Panc1 (cell line): Measurements from ENCODE around the gene DHX15. TPM values are rescaled to one million over a fixed set of nuclear protein-coding genes. Genes with fewer than 3 reads are reported as not detected.

Experiments
- ATAC-seq: fragments of 200-7000 bp; cut with Tn5 transposase; 2 replicates; pipeline ENCODE4 v1.9.1; 2020; ENCODE audit warnings: mild to moderate bottlenecking, moderate library complexity
- BruUV-seq: library from RNA; stranded (reverse); fragments of 400-500 nt; replicated peaks from 2 replicates; lab custom pipeline; 2021; lab: Mats Ljungman, UMichigan
- CTCF ChIA-PET: fragments of 300-600 bp; sonication (Branson Sonifier 250); formaldehyde crosslinking; loops from one replicate; lab custom pipeline; 2022; ENCODE audit warnings: antibody characterized with exemption; lab: Charles Lee
- POLR2A ChIA-PET: fragments of 300-600 bp; sonication (Branson Sonifier 250); formaldehyde crosslinking; loops from one replicate; lab custom pipeline; 2022; ENCODE audit warnings: antibody characterized with exemption; lab: Charles Lee
- DNase-seq: peaks from one replicate; pipeline ENCODE4 v3.0.0-alpha.2; 2010; ENCODE audit warnings: low read depth, low spot score
- H3K27ac ChIP-seq: 2 replicates; pipeline ENCODE4 v1.5.1; 2011; ENCODE audit warnings: mild to moderate bottlenecking, low read length, inconsistent platforms
- H3K27me3 ChIP-seq: fragments of 200-500 bp; sonication (Bioruptor generic); 2 replicates; pipeline ENCODE4 v1.6.0; 2014; ENCODE audit warnings: low read length, inconsistent platforms; ENCODE audit not compliant: control insufficient read depth, insufficient read depth
- H3K36me3 ChIP-seq: fragments of 200-500 bp; sonication (Bioruptor generic); 2 replicates; pipeline ENCODE4 v1.5.1; 2014; ENCODE audit warnings: inconsistent platforms, mild to moderate bottlenecking, low read length, moderate library complexity; ENCODE audit not compliant: control insufficient read depth, insufficient read depth
- H3K4me1 ChIP-seq: 2 replicates; pipeline ENCODE4 v1.5.1; 2011; ENCODE audit warnings: inconsistent platforms, mild to moderate bottlenecking, low read length, moderate library complexity; ENCODE audit not compliant: control insufficient read depth, insufficient read depth
- H3K4me3 ChIP-seq, 2 experiments: 2 replicates each; pipeline ENCODE4 v1.5.1; 2011 to 2012; ENCODE audit warnings: low read depth in 2 of 2, low read length in 2 of 2, mild to moderate bottlenecking in 2 of 2, inconsistent platforms in 1 of 2, moderate library complexity in 1 of 2
- H3K9me3 ChIP-seq: fragments of 200-500 bp; sonication (Bioruptor generic); 2 replicates; pipeline ENCODE4 v1.5.1; 2014; ENCODE audit warnings: low read depth, mild to moderate bottlenecking, inconsistent platforms, low read length, moderate library complexity; ENCODE audit not compliant: control insufficient read depth, insufficient read depth
- POLR2AphosphoS5 ChIP-seq: IDR thresholded peaks from 2 replicates; pipeline ENCODE4 v1.6.1; 2012; ENCODE audit warnings: mild to moderate bottlenecking, low read depth, low read length, moderate library complexity
- SIN3A ChIP-seq: IDR thresholded peaks from 2 replicates; pipeline ENCODE4 v1.6.1; 2012; ENCODE audit warnings: low read depth, mild to moderate bottlenecking, low read length, moderate library complexity, borderline replicate concordance; ENCODE audit not compliant: insufficient read depth
- TCF7L2 ChIP-seq: IDR thresholded peaks from 2 replicates; pipeline ENCODE4 v1.6.1; 2011; ENCODE audit warnings: mild to moderate bottlenecking, low read depth, low read length, inconsistent platforms
- in situ Hi-C: cut with HindIII; loops from 2 replicates; pipeline ENCODE4 v1.10.0; 2016; ENCODE audit warnings: low sequenced_read_pairs, low pct_unique_long_range_greater_than_20kb
- intact Hi-C: fragments of 100-400 bp; cut with micrococcal nuclease; formaldehyde crosslinking; loops from one replicate; pipeline ENCODE4 v1.10.0; 2022; ENCODE audit not compliant: unreplicated experiment
- total RNA-seq: library from RNA; stranded (reverse); gene quantifications from one replicate; pipeline ENCODE4 v1.2.1, GENCODE V29; 2021; ENCODE audit not compliant: unreplicated experiment
- TF ChIP-seq, protein P1 (sequence below): fragments of 450-650 bp; IDR thresholded peaks from 2 replicates; pipeline ENCODE4 v1.5.1; 2017; ENCODE audit warnings: mild to moderate bottlenecking
- TF ChIP-seq, protein P2 (sequence below), 2 experiments: IDR thresholded peaks; 2 replicates each; pipeline ENCODE4 v1.6.1; 2011 to 2012; ENCODE audit warnings: low read depth in 2 of 2, control low read depth in 1 of 2, low read length in 1 of 2, mild to moderate bottlenecking in 1 of 2, moderate library complexity in 1 of 2; ENCODE audit not compliant: insufficient read depth in 1 of 2

The DHX15 gene
- total RNA-seq, 1 experiment from 2014 or later: 118 TPM

DNA sequence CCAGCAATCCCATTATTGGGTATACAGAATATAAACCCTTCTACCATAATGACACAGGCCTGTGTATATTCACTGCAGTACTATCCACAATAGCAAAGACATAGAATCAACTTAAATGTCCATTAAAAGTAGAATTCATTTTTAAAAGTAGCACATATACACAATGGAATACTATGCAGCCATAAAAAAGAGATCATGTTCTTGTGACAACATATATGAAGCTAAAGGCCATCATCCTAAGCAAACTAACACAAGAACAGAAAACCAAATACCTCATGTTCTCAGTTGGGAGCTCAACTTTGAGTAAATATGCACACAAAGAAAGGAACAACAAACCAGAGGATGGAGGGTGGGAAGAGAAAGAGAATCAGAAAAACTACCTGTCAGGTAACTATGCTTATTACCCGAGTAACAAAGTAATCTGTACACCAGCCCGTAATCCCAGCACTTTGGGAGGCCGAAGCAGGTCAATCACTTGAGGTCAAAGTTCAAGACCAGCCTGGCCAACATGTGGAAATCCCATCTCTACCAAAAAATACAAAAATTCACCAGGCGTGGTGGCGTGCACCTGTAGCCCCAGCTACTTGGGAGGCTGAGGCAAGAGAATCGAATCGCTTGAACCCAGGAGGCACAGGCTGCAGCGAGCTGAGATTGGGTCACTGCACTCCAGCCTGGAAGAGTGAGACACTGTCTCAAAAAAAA lies 22.8 kb downstream of the DHX15 start:
- H3K27ac ChIP-seq: no peak overlapping the region
- no peak overlapping the region for H3K4me3 ChIP-seq
- H3K4me1 ChIP-seq: peaks cover 28% of the 10 kb centered on the region
- H3K9me3 ChIP-seq: no peaks in the 10 kb centered on the region
- peaks cover 3% of the 10 kb centered on the region; the same call in 1 of the 2 replicates for H3K36me3 ChIP-seq
- DNase-seq: no peak
- ChIA-PET CTCF (no interaction called here), POLR2A (no interaction called here)
- in situ Hi-C loops: no loop called here
- intact Hi-C loops: no loop called here
- no peak for TF ChIP-seq TCF7L2
- TF ChIP-seq POLR2AphosphoS5: no peak
- no peak for TF ChIP-seq SIN3A
- TF ChIP-seq, protein P1, sequence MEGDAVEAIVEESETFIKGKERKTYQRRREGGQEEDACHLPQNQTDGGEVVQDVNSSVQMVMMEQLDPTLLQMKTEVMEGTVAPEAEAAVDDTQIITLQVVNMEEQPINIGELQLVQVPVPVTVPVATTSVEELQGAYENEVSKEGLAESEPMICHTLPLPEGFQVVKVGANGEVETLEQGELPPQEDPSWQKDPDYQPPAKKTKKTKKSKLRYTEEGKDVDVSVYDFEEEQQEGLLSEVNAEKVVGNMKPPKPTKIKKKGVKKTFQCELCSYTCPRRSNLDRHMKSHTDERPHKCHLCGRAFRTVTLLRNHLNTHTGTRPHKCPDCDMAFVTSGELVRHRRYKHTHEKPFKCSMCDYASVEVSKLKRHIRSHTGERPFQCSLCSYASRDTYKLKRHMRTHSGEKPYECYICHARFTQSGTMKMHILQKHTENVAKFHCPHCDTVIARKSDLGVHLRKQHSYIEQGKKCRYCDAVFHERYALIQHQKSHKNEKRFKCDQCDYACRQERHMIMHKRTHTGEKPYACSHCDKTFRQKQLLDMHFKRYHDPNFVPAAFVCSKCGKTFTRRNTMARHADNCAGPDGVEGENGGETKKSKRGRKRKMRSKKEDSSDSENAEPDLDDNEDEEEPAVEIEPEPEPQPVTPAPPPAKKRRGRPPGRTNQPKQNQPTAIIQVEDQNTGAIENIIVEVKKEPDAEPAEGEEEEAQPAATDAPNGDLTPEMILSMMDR: no peak
- TF ChIP-seq, protein P2, sequence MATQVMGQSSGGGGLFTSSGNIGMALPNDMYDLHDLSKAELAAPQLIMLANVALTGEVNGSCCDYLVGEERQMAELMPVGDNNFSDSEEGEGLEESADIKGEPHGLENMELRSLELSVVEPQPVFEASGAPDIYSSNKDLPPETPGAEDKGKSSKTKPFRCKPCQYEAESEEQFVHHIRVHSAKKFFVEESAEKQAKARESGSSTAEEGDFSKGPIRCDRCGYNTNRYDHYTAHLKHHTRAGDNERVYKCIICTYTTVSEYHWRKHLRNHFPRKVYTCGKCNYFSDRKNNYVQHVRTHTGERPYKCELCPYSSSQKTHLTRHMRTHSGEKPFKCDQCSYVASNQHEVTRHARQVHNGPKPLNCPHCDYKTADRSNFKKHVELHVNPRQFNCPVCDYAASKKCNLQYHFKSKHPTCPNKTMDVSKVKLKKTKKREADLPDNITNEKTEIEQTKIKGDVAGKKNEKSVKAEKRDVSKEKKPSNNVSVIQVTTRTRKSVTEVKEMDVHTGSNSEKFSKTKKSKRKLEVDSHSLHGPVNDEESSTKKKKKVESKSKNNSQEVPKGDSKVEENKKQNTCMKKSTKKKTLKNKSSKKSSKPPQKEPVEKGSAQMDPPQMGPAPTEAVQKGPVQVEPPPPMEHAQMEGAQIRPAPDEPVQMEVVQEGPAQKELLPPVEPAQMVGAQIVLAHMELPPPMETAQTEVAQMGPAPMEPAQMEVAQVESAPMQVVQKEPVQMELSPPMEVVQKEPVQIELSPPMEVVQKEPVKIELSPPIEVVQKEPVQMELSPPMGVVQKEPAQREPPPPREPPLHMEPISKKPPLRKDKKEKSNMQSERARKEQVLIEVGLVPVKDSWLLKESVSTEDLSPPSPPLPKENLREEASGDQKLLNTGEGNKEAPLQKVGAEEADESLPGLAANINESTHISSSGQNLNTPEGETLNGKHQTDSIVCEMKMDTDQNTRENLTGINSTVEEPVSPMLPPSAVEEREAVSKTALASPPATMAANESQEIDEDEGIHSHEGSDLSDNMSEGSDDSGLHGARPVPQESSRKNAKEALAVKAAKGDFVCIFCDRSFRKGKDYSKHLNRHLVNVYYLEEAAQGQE (IDR thresholded peaks at IDR 0.05; ENCODE audit: insufficient read depth in 1 of 2, low read depth in 2 of 2, low read length in 1 of 2): no peak
- no peaks in the 10 kb centered on the region for H3K27me3 ChIP-seq
- no peak for ATAC-seq
- no TSS peak for BruUV-seq

DNA sequence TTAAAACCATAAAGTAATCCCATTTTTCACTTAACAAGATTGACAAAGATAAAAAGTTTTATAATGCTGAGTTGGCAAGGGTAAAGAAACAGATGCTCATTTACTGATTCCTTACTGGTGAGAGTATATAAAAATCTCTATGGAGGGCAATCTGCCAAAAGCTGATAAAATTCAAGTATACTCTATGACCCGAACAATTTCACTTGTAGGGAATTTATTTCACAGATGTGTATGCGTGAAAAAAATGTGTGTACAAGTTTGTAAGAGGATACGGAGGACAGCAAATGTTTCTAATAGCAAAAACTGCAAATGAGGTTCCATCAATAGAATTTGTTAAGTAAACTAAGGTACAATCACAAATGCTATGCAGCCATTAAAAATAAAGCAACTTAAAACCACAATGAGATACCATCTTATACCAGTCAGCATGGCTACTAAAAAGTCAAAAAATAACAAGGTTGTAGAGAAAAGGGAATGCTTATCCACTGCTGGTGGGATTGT lies 23.4 kb downstream of the DHX15 start:
- Histone ChIP-seq H3K4me3 (no peak overlapping the region), H3K27ac (no peak overlapping the region), H3K9me3 (no peaks in the 10 kb centered on the region), H3K4me1 (peaks cover 28% of the 10 kb centered on the region), H3K36me3 (peaks cover 3% of the 10 kb centered on the region; the same call in 1 of the 2 replicates), H3K27me3 (no peaks in the 10 kb centered on the region)
- ChIA-PET POLR2A (no interaction called here), CTCF (no interaction called here)
- no TSS peak for BruUV-seq
- TF ChIP-seq, protein P1: no peak
- no peak for TF ChIP-seq TCF7L2
- TF ChIP-seq SIN3A: no peak
- TF ChIP-seq POLR2AphosphoS5: no peak
- TF ChIP-seq, protein P2 (IDR thresholded peaks at IDR 0.05; ENCODE audit: insufficient read depth in 1 of 2, low read depth in 2 of 2, low read length in 1 of 2): no peak
- in situ Hi-C loops: no loop called here
- ATAC-seq: no peak
- no peak for DNase-seq
- intact Hi-C loops: no loop called here
